ENCODE measurements around the gene LRRC8C. TPM values are rescaled to one million over a fixed set of nuclear protein-coding genes. Genes with fewer than 3 reads are reported as not detected.

Gene LRRC8C
- total and polyA plus RNA-seq, 7 experiments from 2014 or later = 14.3 to 50.5 (median 27.3) TPM

DNA sequence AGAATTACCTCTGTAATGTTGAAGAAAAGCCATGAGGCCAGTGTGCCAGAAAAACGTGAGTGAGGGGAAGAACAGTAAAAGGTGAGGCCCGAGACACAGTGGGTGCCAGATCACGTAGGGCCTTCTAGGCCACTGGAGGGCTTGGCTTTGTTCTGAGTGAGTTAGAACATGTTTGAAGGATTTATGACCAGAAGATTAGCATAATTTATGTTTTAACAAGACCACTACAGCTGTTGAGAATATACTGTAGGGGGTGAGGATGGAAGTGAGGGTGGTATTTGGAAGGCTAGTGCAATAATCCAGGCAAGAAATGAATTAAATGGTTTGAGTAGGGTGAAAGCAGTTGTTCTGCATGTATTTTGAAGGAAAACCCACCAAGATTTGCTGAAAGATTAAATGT lies 56.3 kb downstream of the LRRC8C start:
- DNase-seq = no peak
- Mint-ChIP-seq H3K27ac (peak overlapping the region in 8 of 9 donors; percentile 40 to 83 (median 62)), H3K27me3 (no peaks in the 10 kb centered on the region), H3K36me3 (peaks cover 32 to 60% (median 51%) of the 10 kb centered on the region in 5 donors), H3K9me3 (peaks cover 0 to 6% (median 0%) of the 10 kb centered on the region in 11 donors), H3K4me1 (peaks cover 35 to 94% (median 84%) of the 10 kb centered on the region in 7 donors), H3K4me3 (no peak overlapping the region)
- no peak overlapping the region for H3K27ac ChIP-seq (ENCODE audit: low read depth, low read length)
- H3K27me3 ChIP-seq (ENCODE audit: control insufficient read depth in 2 of 2, insufficient read depth in 2 of 2, low read length in 2 of 2) = no peaks in the 10 kb centered on the region
- intact Hi-C loops (cut with micrococcal nuclease) = no loop called here
- peaks cover 17 to 27% of the 10 kb centered on the region in 2 donors for H3K4me1 ChIP-seq (ENCODE audit: control insufficient read depth in 2 of 2, insufficient read depth in 2 of 2, low read length in 2 of 2)
- no peak for ATAC-seq
- H3K9me3 ChIP-seq (ENCODE audit: control insufficient read depth in 2 of 3, low read length in 3 of 3) = no peaks in the 10 kb centered on the region
- POLR2A ChIA-PET = no interaction called here
- no peak overlapping the region for H3K4me3 ChIP-seq (ENCODE audit: low read length)
- peaks cover 0 to 31% (median 12%) of the 10 kb centered on the region in 3 experiments for H3K36me3 ChIP-seq (ENCODE audit: control insufficient read depth in 2 of 3, insufficient read depth in 3 of 3, low read length in 3 of 3)
- CTCF ChIA-PET = no interaction called here

DNA sequence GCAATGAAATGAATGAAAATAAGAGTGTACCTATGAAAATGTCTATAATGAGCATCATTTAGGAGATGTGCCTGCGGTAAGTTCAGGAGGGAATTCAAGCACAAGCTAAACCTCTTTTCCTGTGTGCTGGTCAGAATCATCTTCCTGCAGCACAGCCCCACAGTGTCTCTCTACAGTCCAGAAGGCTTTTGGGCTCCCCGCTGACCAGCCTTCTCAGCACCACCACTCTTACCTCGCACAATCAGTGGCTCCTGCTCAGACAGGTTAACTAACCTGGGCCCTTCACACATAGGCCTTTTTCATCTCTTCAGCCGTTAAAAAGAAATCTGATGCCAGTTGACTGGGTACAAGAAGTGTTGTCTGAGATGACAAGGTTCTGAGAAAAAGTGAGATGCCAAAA lies 57.7 kb downstream of the LRRC8C start:
- POLR2A ChIA-PET = no interaction called here
- Histone ChIP-seq H3K27ac (ENCODE audit: low read depth, low read length) (peak overlapping the region; percentile 31), H3K36me3 (ENCODE audit: control insufficient read depth in 2 of 3, insufficient read depth in 3 of 3, low read length in 3 of 3) (peaks cover 0 to 31% (median 12%) of the 10 kb centered on the region in 3 experiments), H3K27me3 (ENCODE audit: control insufficient read depth in 2 of 2, insufficient read depth in 2 of 2, low read length in 2 of 2) (no peaks in the 10 kb centered on the region), H3K4me1 (ENCODE audit: control insufficient read depth in 2 of 2, insufficient read depth in 2 of 2, low read length in 2 of 2) (peaks cover 24 to 30% of the 10 kb centered on the region in 2 donors), H3K9me3 (ENCODE audit: control insufficient read depth in 2 of 3, low read length in 3 of 3) (no peaks in the 10 kb centered on the region), H3K4me3 (ENCODE audit: low read length) (no peak overlapping the region)
- Mint-ChIP-seq H3K27ac (peak overlapping the region in 8 of 9 donors; percentile 24 to 93 (median 68)), H3K36me3 (peaks cover 28 to 53% (median 44%) of the 10 kb centered on the region in 5 donors), H3K27me3 (no peaks in the 10 kb centered on the region), H3K9me3 (peaks cover 0 to 6% (median 0%) of the 10 kb centered on the region in 11 donors), H3K4me1 (peaks cover 40 to 95% (median 86%) of the 10 kb centered on the region in 7 donors), H3K4me3 (no peak overlapping the region)
- intact Hi-C loops (cut with micrococcal nuclease) = loop anchor here in 1 of 2 donors (5.0 kb wide), 2 partner anchors 33 to 72 kb away; no protein-coding TSS in a partner anchor
- ATAC-seq (no peak), DNase-seq (no peak)
- CTCF ChIA-PET = no interaction called here

DNA sequence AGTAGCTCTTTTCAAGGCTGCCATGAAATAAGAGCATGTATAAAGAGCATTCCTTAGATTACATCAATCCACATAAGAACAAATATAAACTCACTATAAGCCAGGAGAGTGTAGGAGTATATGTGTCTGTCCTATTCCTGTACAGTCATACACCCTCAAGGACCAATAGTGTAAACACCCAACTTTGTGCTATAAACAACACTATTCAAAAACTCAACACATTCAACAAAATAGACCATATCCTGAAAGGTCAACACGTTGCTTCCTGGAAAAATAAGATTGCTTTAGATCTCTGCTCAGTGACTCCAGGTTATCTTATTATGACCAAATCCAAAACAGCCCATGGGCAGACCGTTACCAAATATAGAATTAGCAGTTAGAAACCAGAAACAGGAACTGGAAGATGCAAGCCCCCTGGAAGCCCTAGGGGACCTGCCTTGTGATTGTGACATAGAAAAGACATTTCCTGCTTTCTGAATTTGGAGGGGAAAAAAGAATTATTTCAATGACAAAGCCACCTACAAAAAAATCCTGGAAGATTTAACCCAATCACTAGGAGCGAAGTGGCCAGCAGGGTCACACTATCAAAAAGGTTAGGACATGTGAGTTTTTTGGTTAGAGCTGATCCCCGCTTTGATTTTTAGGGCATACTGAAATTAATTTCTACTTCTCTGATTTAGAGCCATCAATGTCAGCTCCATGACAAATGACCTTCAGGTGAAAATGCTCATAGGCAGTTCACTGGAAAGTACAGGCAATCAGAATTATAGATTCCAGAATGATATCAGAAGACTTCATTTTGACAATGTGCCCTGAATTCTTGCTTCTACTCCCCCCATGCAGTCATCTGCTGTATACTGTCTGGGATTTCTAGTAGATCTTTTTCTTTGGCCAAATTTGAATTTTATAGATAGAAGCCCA lies 59.9 kb downstream of the LRRC8C start:
- peak overlapping the region; percentile 37 to 88 (median 72) for H3K27ac Mint-ChIP-seq
- peak overlapping the region in 7 of 10 donors; percentile 2 to 78 (median 37) for H3K4me3 Mint-ChIP-seq
- H3K4me3 ChIP-seq (ENCODE audit: low read length) = no peak overlapping the region
- peaks cover 20 to 40% (median 28%) of the 10 kb centered on the region in 5 donors for H3K36me3 Mint-ChIP-seq
- peaks cover 46 to 98% (median 90%) of the 10 kb centered on the region in 7 donors for H3K4me1 Mint-ChIP-seq
- ATAC-seq (peak; percentile 34), DNase-seq (no peak)
- H3K27me3 Mint-ChIP-seq = no peaks in the 10 kb centered on the region
- POLR2A ChIA-PET = interaction anchor here (1.0 to 1.1 kb wide), 2 partner anchors 58 to 81 kb away, joined by 3 read pairs; no protein-coding TSS in a partner anchor
- H3K27ac ChIP-seq (ENCODE audit: low read depth, low read length) = no peak overlapping the region
- no peaks in the 10 kb centered on the region for H3K9me3 ChIP-seq (ENCODE audit: control insufficient read depth in 2 of 3, low read length in 3 of 3)
- no peaks in the 10 kb centered on the region for H3K27me3 ChIP-seq (ENCODE audit: control insufficient read depth in 2 of 2, insufficient read depth in 2 of 2, low read length in 2 of 2)
- H3K36me3 ChIP-seq (ENCODE audit: control insufficient read depth in 2 of 3, insufficient read depth in 3 of 3, low read length in 3 of 3) = peaks cover 0 to 14% (median 12%) of the 10 kb centered on the region in 3 experiments
- CTCF ChIA-PET = interaction anchor here (1.4 to 1.9 kb wide), 2 partner anchors 64 to 71 kb away, joined by 4 to 5 read pairs; no protein-coding TSS in a partner anchor
- H3K9me3 Mint-ChIP-seq = no peaks in the 10 kb centered on the region
- intact Hi-C loops (cut with micrococcal nuclease) = loop anchor here (2.0 to 5.0 kb wide), 5 partner anchors 16 to 69 kb away; partner anchors contain the start of gene LRRC8C (in 1 of the 2)
- peaks cover 38 to 50% of the 10 kb centered on the region in 2 donors for H3K4me1 ChIP-seq (ENCODE audit: control insufficient read depth in 2 of 2, insufficient read depth in 2 of 2, low read length in 2 of 2)

DNA sequence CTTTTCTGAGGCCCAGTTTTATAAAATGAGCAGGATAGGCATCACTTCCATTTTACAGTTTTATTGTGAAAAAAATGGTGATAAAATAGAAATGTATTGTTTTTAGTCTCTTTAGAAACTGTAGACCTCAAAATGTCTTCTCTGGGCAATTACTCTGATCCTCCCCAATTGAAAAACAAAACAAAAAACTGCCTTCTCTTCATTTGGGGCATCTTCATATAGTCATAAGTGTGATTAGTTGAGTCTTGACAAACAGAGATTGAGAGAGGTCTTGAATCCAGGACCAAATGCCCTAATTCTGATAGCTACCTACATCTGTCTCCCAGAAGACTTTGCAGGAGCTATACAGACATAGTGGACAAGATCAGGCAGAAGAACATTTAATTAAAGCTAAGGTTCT lies 62.9 kb downstream of the LRRC8C start:
- no peak for ATAC-seq
- peak overlapping the region; percentile 19 for H3K27ac ChIP-seq (ENCODE audit: low read depth, low read length)
- intact Hi-C loops (cut with micrococcal nuclease) = loop anchor here (2.0 to 5.0 kb wide), 3 partner anchors 15 to 67 kb away; no protein-coding TSS in a partner anchor
- no peaks in the 10 kb centered on the region for H3K9me3 Mint-ChIP-seq
- ChIA-PET POLR2A (interaction anchor here (0.7 to 2.1 kb wide), 10 partner anchors 10 to 116 kb away, joined by 3 to 6 read pairs (median 3); no protein-coding TSS in a partner anchor), CTCF (interaction anchor here (0.5 to 1.3 kb wide), 3 partner anchors 9 to 710 kb away, joined by 3 to 4 read pairs (median 3); no protein-coding TSS in a partner anchor)
- H3K4me3 ChIP-seq (ENCODE audit: low read length) = no peak overlapping the region
- no peaks in the 10 kb centered on the region for H3K27me3 Mint-ChIP-seq
- H3K4me1 ChIP-seq (ENCODE audit: control insufficient read depth in 2 of 2, insufficient read depth in 2 of 2, low read length in 2 of 2) = peaks cover 57 to 72% of the 10 kb centered on the region in 2 donors
- no peaks in the 10 kb centered on the region for H3K27me3 ChIP-seq (ENCODE audit: control insufficient read depth in 2 of 2, insufficient read depth in 2 of 2, low read length in 2 of 2)
- peaks cover 55 to 99% (median 96%) of the 10 kb centered on the region in 7 donors for H3K4me1 Mint-ChIP-seq
- H3K36me3 Mint-ChIP-seq = peaks cover 5 to 41% (median 19%) of the 10 kb centered on the region in 5 donors
- H3K9me3 ChIP-seq (ENCODE audit: control insufficient read depth in 2 of 3, low read length in 3 of 3) = no peaks in the 10 kb centered on the region
- H3K27ac Mint-ChIP-seq = peak overlapping the region; percentile 49 to 92 (median 85)
- H3K4me3 Mint-ChIP-seq = peak overlapping the region in 8 of 10 donors; percentile 2 to 78 (median 33)
- DNase-seq = no peak
- peaks cover 0 to 7% (median 0%) of the 10 kb centered on the region in 3 experiments for H3K36me3 ChIP-seq (ENCODE audit: control insufficient read depth in 2 of 3, insufficient read depth in 3 of 3, low read length in 3 of 3)

DNA sequence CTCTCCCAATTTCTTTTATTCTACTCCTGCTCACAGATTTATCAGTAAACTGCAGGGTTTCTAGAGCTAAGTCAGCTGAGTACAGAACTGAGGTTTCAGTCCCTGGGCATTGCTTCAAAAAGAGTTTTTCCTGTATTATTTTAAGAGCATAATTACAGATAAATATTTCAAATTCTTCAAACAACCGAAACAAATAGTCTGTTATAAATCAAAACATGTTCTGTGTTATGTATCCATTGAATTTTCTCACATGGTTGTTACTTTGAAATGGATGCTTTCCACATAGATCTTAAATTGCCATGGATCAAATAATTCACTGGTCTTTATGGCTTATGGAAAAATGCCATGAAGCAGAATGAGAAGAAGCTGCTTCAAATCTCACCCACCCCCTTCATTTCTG lies 64.5 kb downstream of the LRRC8C start:
- H3K4me3 Mint-ChIP-seq = peak overlapping the region in 6 of 10 donors; percentile 10 to 82 (median 75)
- no peaks in the 10 kb centered on the region for H3K27me3 Mint-ChIP-seq
- Histone ChIP-seq H3K36me3 (ENCODE audit: control insufficient read depth in 2 of 3, insufficient read depth in 3 of 3, low read length in 3 of 3) (peaks cover 0 to 7% (median 0%) of the 10 kb centered on the region in 3 experiments), H3K27me3 (ENCODE audit: control insufficient read depth in 2 of 2, insufficient read depth in 2 of 2, low read length in 2 of 2) (no peaks in the 10 kb centered on the region), H3K9me3 (ENCODE audit: control insufficient read depth in 2 of 3, low read length in 3 of 3) (no peaks in the 10 kb centered on the region), H3K4me1 (ENCODE audit: control insufficient read depth in 2 of 2, insufficient read depth in 2 of 2, low read length in 2 of 2) (peaks cover 53 to 78% of the 10 kb centered on the region in 2 donors), H3K27ac (ENCODE audit: low read depth, low read length) (peak overlapping the region; percentile 34), H3K4me3 (ENCODE audit: low read length) (no peak overlapping the region)
- ATAC-seq = no peak
- peaks cover 5 to 50% (median 28%) of the 10 kb centered on the region in 5 donors for H3K36me3 Mint-ChIP-seq
- H3K4me1 Mint-ChIP-seq = peaks cover 52 to 97% (median 90%) of the 10 kb centered on the region in 7 donors
- ChIA-PET CTCF (interaction anchor here (0.8 kb wide), 1 partner anchor 64 kb away, joined by 5 read pairs; no protein-coding TSS in a partner anchor), POLR2A (no interaction called here)
- H3K27ac Mint-ChIP-seq = peak overlapping the region; percentile 73 to 94 (median 84)
- no peak for DNase-seq
- intact Hi-C loops (cut with micrococcal nuclease) = loop anchor here in 1 of 2 donors (5.0 kb wide), 1 partner anchor 40 kb away; no protein-coding TSS in a partner anchor
- no peaks in the 10 kb centered on the region for H3K9me3 Mint-ChIP-seq

DNA sequence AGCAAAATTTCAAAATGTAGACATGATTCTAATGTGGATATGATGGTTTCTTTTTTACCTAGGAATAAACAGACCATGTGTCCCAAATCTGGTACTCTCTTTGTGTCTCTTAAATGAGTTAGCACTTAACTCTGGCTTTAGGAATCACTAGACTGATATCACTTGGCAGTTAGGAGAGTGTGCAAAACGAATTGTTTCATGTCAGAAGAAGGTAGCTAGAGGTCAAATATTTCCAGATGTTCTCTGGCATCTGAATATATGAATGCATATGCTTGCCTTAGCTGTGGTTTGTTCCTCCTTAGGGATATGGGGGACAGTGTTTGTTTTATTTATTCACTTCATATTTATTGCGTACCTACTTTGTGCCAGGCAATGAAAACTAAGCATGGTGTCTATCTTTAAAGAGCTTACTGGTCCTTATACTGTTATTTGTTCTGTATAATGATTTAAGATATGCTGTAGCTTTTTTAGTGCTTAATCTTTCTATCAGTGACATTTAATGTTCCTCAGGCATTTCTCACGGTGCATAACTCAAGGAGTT lies 65.2 kb downstream of the LRRC8C start:
- intact Hi-C loops (cut with micrococcal nuclease) = loop anchor here (1.0 to 5.0 kb wide), 2 partner anchors 8 to 41 kb away; no protein-coding TSS in a partner anchor
- Mint-ChIP-seq H3K4me1 (peaks cover 47 to 95% (median 88%) of the 10 kb centered on the region in 7 donors), H3K4me3 (peak overlapping the region in 9 of 10 donors; percentile 10 to 82 (median 55)), H3K27ac (peak overlapping the region; percentile 73 to 94 (median 84)), H3K36me3 (peaks cover 5 to 50% (median 32%) of the 10 kb centered on the region in 5 donors), H3K27me3 (no peaks in the 10 kb centered on the region), H3K9me3 (no peaks in the 10 kb centered on the region)
- no peak for DNase-seq
- peak overlapping the region; percentile 15 for H3K4me3 ChIP-seq (ENCODE audit: low read length)
- no peaks in the 10 kb centered on the region for H3K27me3 ChIP-seq (ENCODE audit: control insufficient read depth in 2 of 2, insufficient read depth in 2 of 2, low read length in 2 of 2)
- H3K9me3 ChIP-seq (ENCODE audit: control insufficient read depth in 2 of 3, low read length in 3 of 3) = no peaks in the 10 kb centered on the region
- H3K4me1 ChIP-seq (ENCODE audit: control insufficient read depth in 2 of 2, insufficient read depth in 2 of 2, low read length in 2 of 2) = peaks cover 46 to 72% of the 10 kb centered on the region in 2 donors
- peak overlapping the region; percentile 34 for H3K27ac ChIP-seq (ENCODE audit: low read depth, low read length)
- ChIA-PET POLR2A (interaction anchor here (0.6 to 2.5 kb wide), 8 partner anchors 10 to 90 kb away, joined by 3 to 8 read pairs (median 4); no protein-coding TSS in a partner anchor), CTCF (interaction anchor here (0.8 kb wide), 1 partner anchor 64 kb away, joined by 5 read pairs; no protein-coding TSS in a partner anchor)
- peaks cover 0 to 7% (median 0%) of the 10 kb centered on the region in 3 experiments for H3K36me3 ChIP-seq (ENCODE audit: control insufficient read depth in 2 of 3, insufficient read depth in 3 of 3, low read length in 3 of 3)
- no peak for ATAC-seq

Measured in naive thymus-derived CD4-positive, alpha-beta T cell (primary cell).